Measurements from ENCODE around the gene HBB.

DNA sequence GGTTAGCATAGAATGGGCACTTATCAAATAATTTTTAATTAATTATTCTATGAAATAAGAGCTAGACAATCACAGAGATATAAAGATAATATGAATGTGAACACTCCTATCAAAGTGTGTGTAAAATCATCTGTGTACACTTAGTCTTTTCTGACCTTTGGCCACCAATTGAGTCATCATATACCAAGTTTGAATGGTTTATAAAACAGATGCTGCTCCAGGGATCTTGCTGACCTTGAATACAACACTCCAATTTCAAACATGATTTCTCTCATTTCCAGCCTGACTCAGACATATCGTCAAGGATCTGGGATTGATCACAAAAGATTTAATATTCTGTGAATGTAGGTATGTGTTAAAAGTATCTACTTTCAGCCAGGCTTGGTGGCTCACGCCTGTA, 23.5 kb downstream of the HBB start:
- TF ChIP-seq, protein P1, sequence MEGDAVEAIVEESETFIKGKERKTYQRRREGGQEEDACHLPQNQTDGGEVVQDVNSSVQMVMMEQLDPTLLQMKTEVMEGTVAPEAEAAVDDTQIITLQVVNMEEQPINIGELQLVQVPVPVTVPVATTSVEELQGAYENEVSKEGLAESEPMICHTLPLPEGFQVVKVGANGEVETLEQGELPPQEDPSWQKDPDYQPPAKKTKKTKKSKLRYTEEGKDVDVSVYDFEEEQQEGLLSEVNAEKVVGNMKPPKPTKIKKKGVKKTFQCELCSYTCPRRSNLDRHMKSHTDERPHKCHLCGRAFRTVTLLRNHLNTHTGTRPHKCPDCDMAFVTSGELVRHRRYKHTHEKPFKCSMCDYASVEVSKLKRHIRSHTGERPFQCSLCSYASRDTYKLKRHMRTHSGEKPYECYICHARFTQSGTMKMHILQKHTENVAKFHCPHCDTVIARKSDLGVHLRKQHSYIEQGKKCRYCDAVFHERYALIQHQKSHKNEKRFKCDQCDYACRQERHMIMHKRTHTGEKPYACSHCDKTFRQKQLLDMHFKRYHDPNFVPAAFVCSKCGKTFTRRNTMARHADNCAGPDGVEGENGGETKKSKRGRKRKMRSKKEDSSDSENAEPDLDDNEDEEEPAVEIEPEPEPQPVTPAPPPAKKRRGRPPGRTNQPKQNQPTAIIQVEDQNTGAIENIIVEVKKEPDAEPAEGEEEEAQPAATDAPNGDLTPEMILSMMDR (IDR thresholded peaks at IDR 0.05), result no peak
- no peak for TF ChIP-seq POLR2A (IDR thresholded peaks at IDR 0.05)

Measured in thyroid gland (tissue), 4 donors.